Endodermal cell (in vitro differentiated cells): ENCODE data around the gene TCF4. TPM values are rescaled to one million over a fixed set of nuclear protein-coding genes. Genes with fewer than 3 reads are reported as not detected.

Source experiments
- DNase-seq: peaks from one replicate; pipeline ENCODE4 v3.0.0-alpha.2; 2017
- H3K27ac ChIP-seq: 2 replicates; pipeline ENCODE4 v1.5.1; 2013; ENCODE audit warnings: mild to moderate bottlenecking, low read depth, low read length, moderate library complexity
- H3K27me3 ChIP-seq: 2 replicates; pipeline ENCODE4 v1.6.1; 2013; ENCODE audit warnings: mild to moderate bottlenecking, low read length, moderate library complexity; ENCODE audit not compliant: insufficient read depth, control insufficient read depth, poor library complexity, severe bottlenecking
- H3K36me3 ChIP-seq: 2 replicates; pipeline ENCODE4 v1.7.0; 2013; ENCODE audit warnings: mild to moderate bottlenecking, low read length, moderate library complexity; ENCODE audit not compliant: control insufficient read depth, insufficient read depth
- H3K4me1 ChIP-seq: one replicate; pipeline ENCODE4 v1.7.0; 2013; ENCODE audit warnings: low read length; ENCODE audit not compliant: control insufficient read depth, insufficient read depth
- H3K4me3 ChIP-seq: 2 replicates; pipeline ENCODE4 v1.5.1; 2013; ENCODE audit warnings: mild to moderate bottlenecking, low read length, moderate library complexity
- H3K9ac ChIP-seq: 2 replicates; pipeline ENCODE4 v1.6.1; 2013; ENCODE audit warnings: mild to moderate bottlenecking, low read length, moderate library complexity; ENCODE audit not compliant: poor library complexity, severe bottlenecking; ENCODE audit errors: extremely low read depth
- H3K9me3 ChIP-seq: 2 replicates; pipeline ENCODE4 v1.6.1; 2013; ENCODE audit warnings: mild to moderate bottlenecking, low read length, moderate library complexity; ENCODE audit not compliant: control insufficient read depth
- H3K27ac Mint-ChIP-seq: 2 replicates; pipeline ENCODE4 v1.8.0; 2020; ENCODE audit warnings: mixed read lengths
- H3K27me3 Mint-ChIP-seq: 2 replicates; pipeline ENCODE4 v1.8.0; 2021; ENCODE audit warnings: mild to moderate bottlenecking, mixed read lengths; ENCODE audit not compliant: insufficient read depth
- H3K36me3 Mint-ChIP-seq: 2 replicates; pipeline ENCODE4 v1.8.0; 2020; ENCODE audit warnings: low read depth, mixed read lengths
- H3K4me1 Mint-ChIP-seq: 2 replicates; pipeline ENCODE4 v1.8.0; 2020; ENCODE audit warnings: mixed read lengths
- H3K4me3 Mint-ChIP-seq: 2 replicates; pipeline ENCODE4 v1.8.0; 2020; ENCODE audit warnings: mild to moderate bottlenecking, moderate library complexity, mixed read lengths
- H3K9me3 Mint-ChIP-seq: 2 replicates; pipeline ENCODE4 v1.8.0; 2020; ENCODE audit warnings: mild to moderate bottlenecking, mixed read lengths
- WGBS, 2 experiments: methylation state at CpG; one replicate each; pipeline versions ENCODE4 v1.1.5 to v1.1.7; 2013; ENCODE audit warnings: missing lambda C conversion rate in 2 of 2, mixed read lengths in 1 of 2; ENCODE audit not compliant: insufficient coverage in 1 of 2, insufficient read length in 1 of 2; 5-methylcytosine and 5-hydroxymethylcytosine counted together
- total RNA-seq, 2 donors: library from RNA; stranded (reverse); fragmentation: NEBNext Ultra II Directional in 1 of 2; extraction: Animal tissue kit (Norgen Biotek cat#: 25700) in 1 of 2; gene quantifications; 2 replicates in 1 of 2; 3 replicates in 1 of 2; pipeline ENCODE4 v1.2.1, GENCODE V29; 2021
- TF ChIP-seq, protein P1 (sequence below): fragments of 200-600 bp; sonication (generic); conservative IDR thresholded peaks from 2 replicates; pipeline ENCODE4 v1.5.0; 2021; ENCODE audit warnings: antibody characterized with exemption, mild to moderate bottlenecking

The TCF4 gene
- total RNA-seq, 2 donors from 2014 or later, result 40.4 to 58.5 TPM

DNA sequence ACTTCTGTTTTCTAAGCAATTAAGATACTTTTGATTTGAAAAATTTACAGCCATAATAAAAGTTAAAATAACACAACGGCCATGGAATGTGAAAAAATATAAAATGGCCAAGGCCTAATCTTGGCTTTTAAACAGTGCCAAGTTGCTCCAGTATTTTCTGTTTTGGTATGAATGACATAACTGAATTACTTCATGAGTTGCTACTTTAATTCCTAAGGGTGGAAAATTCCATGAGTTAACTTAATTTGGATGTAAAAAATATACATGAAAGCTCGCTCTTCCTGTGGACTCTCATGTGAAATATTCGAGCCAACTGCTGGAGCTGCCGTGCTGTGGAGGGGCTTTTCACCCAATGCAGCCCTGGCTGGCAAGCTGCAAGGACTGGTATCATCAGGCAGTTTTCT is 342.8 kb downstream of the TCF4 start:
- no peak overlapping the region for H3K27ac Mint-ChIP-seq
- DNase-seq, result no peak
- Histone ChIP-seq H3K4me1 (peaks cover 4% of the 10 kb centered on the region), H3K4me3 (no peak overlapping the region), H3K36me3 (no peaks in the 10 kb centered on the region), H3K27me3 (no peaks in the 10 kb centered on the region), H3K9ac (no peak overlapping the region), H3K9me3 (no peaks in the 10 kb centered on the region), H3K27ac (no peak overlapping the region)
- no peak overlapping the region for H3K4me3 Mint-ChIP-seq
- no peaks in the 10 kb centered on the region for H3K36me3 Mint-ChIP-seq
- WGBS, 2 experiments, result 94 to 100% methylated on average over 3 to 4 of the region's 4 CpGs
- peaks cover 5% of the 10 kb centered on the region for H3K4me1 Mint-ChIP-seq
- TF ChIP-seq, protein P1, sequence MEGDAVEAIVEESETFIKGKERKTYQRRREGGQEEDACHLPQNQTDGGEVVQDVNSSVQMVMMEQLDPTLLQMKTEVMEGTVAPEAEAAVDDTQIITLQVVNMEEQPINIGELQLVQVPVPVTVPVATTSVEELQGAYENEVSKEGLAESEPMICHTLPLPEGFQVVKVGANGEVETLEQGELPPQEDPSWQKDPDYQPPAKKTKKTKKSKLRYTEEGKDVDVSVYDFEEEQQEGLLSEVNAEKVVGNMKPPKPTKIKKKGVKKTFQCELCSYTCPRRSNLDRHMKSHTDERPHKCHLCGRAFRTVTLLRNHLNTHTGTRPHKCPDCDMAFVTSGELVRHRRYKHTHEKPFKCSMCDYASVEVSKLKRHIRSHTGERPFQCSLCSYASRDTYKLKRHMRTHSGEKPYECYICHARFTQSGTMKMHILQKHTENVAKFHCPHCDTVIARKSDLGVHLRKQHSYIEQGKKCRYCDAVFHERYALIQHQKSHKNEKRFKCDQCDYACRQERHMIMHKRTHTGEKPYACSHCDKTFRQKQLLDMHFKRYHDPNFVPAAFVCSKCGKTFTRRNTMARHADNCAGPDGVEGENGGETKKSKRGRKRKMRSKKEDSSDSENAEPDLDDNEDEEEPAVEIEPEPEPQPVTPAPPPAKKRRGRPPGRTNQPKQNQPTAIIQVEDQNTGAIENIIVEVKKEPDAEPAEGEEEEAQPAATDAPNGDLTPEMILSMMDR, result no peak
- no peaks in the 10 kb centered on the region for H3K27me3 Mint-ChIP-seq
- H3K9me3 Mint-ChIP-seq, result no peaks in the 10 kb centered on the region

DNA sequence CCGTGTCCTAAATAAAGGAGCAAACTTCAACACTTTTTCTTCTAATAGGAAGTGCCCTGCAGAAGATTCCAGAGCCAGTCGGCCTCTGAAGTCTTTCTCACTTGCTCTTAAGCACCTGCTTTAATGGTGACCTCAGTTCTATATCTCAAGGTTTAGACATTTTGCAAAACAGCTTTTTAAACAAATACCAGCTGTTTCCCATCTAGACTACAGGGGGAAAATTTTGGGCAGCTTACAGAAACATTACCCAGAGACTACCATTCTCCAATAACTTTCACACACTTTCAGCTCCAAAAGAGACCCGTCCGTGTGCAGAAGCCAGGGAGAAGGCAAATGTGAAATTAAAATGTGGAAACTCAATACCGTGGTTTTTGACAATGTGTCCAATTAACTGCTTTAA is 343.4 kb downstream of the TCF4 start:
- TF ChIP-seq, protein P1, result no peak

DNA sequence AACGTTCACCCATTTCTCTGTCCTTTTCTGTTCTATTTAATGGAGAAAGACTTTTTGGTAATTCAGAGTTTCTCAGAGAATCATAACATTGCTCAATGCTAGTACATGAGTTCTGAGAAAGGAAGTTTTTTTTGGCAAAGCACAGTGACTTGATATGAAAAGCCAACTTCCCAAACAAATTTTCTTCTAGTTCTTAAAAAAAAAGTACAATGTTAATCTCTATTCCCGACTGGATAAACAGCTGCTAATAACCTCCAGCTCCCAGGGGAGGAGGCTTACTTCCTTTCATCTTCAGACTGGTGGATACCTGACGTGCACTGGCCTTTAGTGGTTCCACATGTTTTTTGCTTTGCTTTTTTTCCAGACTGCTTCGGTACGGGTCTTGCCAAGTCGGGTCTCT is 344.1 kb downstream of the TCF4 start:
- Mint-ChIP-seq H3K27me3 (no peaks in the 10 kb centered on the region), H3K36me3 (no peaks in the 10 kb centered on the region), H3K4me1 (peaks cover 12% of the 10 kb centered on the region), H3K27ac (no peak overlapping the region), H3K4me3 (no peak overlapping the region), H3K9me3 (no peaks in the 10 kb centered on the region)
- H3K27ac ChIP-seq, result no peak overlapping the region
- no peaks in the 10 kb centered on the region for H3K36me3 ChIP-seq
- TF ChIP-seq, protein P1, result no peak
- no peak overlapping the region for H3K9ac ChIP-seq
- 90 to 94% methylated on average over 2 to 6 of the region's 6 CpGs for WGBS, 2 experiments
- H3K9me3 ChIP-seq, result no peaks in the 10 kb centered on the region
- peaks cover 2% of the 10 kb centered on the region for H3K4me1 ChIP-seq
- DNase-seq, result no peak
- no peaks in the 10 kb centered on the region for H3K27me3 ChIP-seq
- H3K4me3 ChIP-seq, result no peak overlapping the region

More for the DNA sequence above, 343.4 kb downstream of the TCF4 start:
- no peaks in the 10 kb centered on the region for H3K36me3 ChIP-seq
- H3K9ac ChIP-seq, result no peak overlapping the region
- H3K27me3 Mint-ChIP-seq, result no peaks in the 10 kb centered on the region
- H3K4me3 ChIP-seq, result no peak overlapping the region
- no peak overlapping the region for H3K4me3 Mint-ChIP-seq
- peaks cover 9% of the 10 kb centered on the region for H3K4me1 Mint-ChIP-seq
- peaks cover 2% of the 10 kb centered on the region for H3K4me1 ChIP-seq
- H3K36me3 Mint-ChIP-seq, result no peaks in the 10 kb centered on the region
- 90 to 96% methylated on average over 2 to 5 of the region's 5 CpGs for WGBS, 2 experiments
- no peak for DNase-seq
- no peak overlapping the region for H3K27ac ChIP-seq
- no peaks in the 10 kb centered on the region for H3K9me3 ChIP-seq
- no peaks in the 10 kb centered on the region for H3K27me3 ChIP-seq
- no peak overlapping the region for H3K27ac Mint-ChIP-seq
- no peaks in the 10 kb centered on the region for H3K9me3 Mint-ChIP-seq
